Body of pancreas (tissue), 4 donors: Measurements from ENCODE around the gene MTA3.

Experiments
- POLR2A ChIP-seq, 3 donors: fragments of 450-650 bp; IDR thresholded peaks; one replicate each; pipeline ENCODE4 v1.6.1; 2016; ENCODE audit warnings: antibody characterized with exemption in 3 of 3, mild to moderate bottlenecking in 2 of 3
- TF ChIP-seq, protein P1 (sequence below), 7 experiments: fragments of 450-650 bp in 4 of 7; fragments of 200-600 bp in 3 of 7; sonication (generic) in 3 of 7; IDR thresholded peaks; one replicate each; pipeline ENCODE4 v1.5.1; 2016 to 2019; ENCODE audit warnings: antibody characterized with exemption in 7 of 7

DNA sequence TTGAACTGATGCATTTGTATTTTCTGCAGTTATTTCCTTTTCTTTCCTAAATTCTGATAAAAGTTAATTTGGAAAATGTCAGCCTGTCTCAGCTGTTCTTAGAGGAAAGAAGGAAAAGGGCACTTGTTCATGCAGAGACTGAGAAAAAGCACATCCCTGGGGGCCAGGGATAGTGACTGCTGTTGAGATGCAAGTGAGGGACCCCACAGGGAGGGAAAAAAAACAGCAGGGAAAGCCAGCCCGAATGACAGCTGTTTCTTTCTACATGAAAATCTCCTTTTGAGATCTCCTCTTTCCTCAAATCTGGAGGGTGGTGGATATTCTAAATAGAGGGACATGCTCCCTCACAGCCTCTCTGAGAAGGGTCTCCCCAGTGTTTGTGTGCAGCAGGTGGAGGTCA lies 14.0 kb upstream of the MTA3 start:
- TF ChIP-seq POLR2A (IDR thresholded peaks at IDR 0.05): no peak
- TF ChIP-seq, protein P1, sequence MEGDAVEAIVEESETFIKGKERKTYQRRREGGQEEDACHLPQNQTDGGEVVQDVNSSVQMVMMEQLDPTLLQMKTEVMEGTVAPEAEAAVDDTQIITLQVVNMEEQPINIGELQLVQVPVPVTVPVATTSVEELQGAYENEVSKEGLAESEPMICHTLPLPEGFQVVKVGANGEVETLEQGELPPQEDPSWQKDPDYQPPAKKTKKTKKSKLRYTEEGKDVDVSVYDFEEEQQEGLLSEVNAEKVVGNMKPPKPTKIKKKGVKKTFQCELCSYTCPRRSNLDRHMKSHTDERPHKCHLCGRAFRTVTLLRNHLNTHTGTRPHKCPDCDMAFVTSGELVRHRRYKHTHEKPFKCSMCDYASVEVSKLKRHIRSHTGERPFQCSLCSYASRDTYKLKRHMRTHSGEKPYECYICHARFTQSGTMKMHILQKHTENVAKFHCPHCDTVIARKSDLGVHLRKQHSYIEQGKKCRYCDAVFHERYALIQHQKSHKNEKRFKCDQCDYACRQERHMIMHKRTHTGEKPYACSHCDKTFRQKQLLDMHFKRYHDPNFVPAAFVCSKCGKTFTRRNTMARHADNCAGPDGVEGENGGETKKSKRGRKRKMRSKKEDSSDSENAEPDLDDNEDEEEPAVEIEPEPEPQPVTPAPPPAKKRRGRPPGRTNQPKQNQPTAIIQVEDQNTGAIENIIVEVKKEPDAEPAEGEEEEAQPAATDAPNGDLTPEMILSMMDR (IDR thresholded peaks at IDR 0.05): no peak
